Measurements from ENCODE around the gene IL6. TPM values are rescaled to one million over a fixed set of nuclear protein-coding genes. Genes with fewer than 3 reads are reported as not detected.
"Not testable (repeated sequence)": the region's sequence is repeated elsewhere in the genome, so short reads cannot be mapped to it uniquely, and the experiment has no call there.

Gene IL6
- total and polyA plus RNA-seq, 5 donors from 2014 or later = not detected

DNA sequence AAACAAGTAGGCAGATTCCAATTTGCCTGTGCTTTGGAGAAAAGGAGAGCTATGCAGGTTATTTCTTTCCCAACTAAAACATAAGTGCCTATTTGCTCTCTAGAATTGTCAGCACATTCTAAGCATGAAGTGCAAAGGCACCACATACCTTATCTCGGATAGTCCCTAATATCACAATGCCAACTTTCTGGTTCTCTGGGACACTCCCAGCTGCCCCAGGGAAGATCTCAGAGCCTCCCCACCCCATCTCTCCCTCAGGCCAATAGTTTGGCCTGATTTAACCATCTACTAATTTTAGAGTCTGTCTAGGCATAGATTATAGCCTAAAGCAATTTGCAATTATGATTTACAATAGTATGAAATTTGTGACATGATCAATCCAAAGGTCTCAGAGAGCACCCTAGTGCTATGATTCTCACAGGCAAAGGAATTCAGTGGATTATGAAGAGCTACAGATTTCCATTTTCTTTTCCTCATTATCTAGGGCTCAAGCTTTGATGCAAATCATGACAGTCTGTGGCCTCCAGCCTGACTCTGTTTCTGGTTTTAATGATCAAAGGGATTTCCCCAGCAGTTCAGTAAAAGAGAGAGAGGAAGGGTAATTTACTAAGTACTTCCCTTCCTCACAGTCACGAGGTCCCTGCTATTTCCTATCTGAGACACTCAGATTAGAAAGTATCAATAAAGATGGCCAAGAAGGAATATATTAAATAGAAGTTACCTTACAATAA, 29.0 kb upstream of the IL6 start:
- H3K36me3 Mint-ChIP-seq = no peaks in the 10 kb centered on the region
- peaks cover 20 to 32% (median 30%) of the 10 kb centered on the region in 4 donors for H3K4me1 Mint-ChIP-seq
- H3K27me3 Mint-ChIP-seq = peaks cover 10% of the 10 kb centered on the region
- Histone ChIP-seq H3K9me3 (ENCODE audit: control insufficient read depth in 2 of 2, low read length in 2 of 2) (no peaks in the 10 kb centered on the region), H3K27ac (ENCODE audit: insufficient read depth, low read length, poor library complexity, severe bottlenecking) (no peak overlapping the region), H3K4me1 (ENCODE audit: control insufficient read depth, insufficient read depth, low read length, poor library complexity, severe bottlenecking) (peaks cover 6% of the 10 kb centered on the region), H3K27me3 (ENCODE audit: control insufficient read depth, insufficient read depth, low read length) (no peaks in the 10 kb centered on the region), H3K4me3 (ENCODE audit: low read depth, low read length) (peak overlapping the region; percentile 13), H3K36me3 (ENCODE audit: control insufficient read depth, insufficient read depth, low read length) (no peaks in the 10 kb centered on the region)
- DNase-seq = peak in 2 of 3 donors; percentile 2 to 73
- peak in 1 of 2 donors; percentile 72 for ATAC-seq (ENCODE audit: low read depth in 2 of 2)
- H3K4me3 Mint-ChIP-seq = peak overlapping the region in 3 of 4 donors; percentile 2 to 58 (median 11)
- H3K9me3 Mint-ChIP-seq = no peaks in the 10 kb centered on the region
- peak overlapping the region; percentile 8 to 36 (median 11) for H3K27ac Mint-ChIP-seq

- H3K9me3 Mint-ChIP-seq = peaks cover 0 to 2% (median 0%) of the 10 kb centered on the region in 7 donors
Observed at GRCh38 chr7:22698767-22699166, 28.2 kb upstream of the IL6 start.

DNA sequence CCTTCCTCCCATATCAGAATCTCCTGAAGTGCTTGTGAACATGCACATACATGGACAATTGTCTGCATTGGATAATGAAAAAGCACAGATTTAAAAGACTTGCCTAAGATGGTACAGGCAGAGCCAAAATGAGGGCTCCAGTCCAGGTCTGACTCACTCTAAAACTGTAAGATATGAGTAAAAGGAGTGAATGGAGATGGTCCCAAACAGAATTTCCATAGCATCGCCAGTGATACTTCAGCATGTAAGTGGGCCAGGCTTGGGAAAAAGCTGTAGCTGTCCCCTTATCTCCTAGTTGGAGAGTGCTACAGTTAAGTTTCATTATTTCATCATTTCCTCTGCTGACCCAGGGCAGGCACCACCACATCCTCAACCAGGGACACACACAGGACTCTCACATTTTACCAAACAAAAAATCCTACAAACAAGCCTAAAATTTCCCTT, 26.4 kb upstream of the IL6 start:
- Mint-ChIP-seq H3K4me3 (no peak overlapping the region), H3K4me1 (peaks cover 12 to 25% (median 22%) of the 10 kb centered on the region in 4 donors), H3K9me3 (peaks cover 0 to 2% (median 0%) of the 10 kb centered on the region in 7 donors), H3K27me3 (peaks cover 5% of the 10 kb centered on the region), H3K27ac (no peak overlapping the region), H3K36me3 (no peaks in the 10 kb centered on the region)
- H3K36me3 ChIP-seq (ENCODE audit: control insufficient read depth, insufficient read depth, low read length) = no peaks in the 10 kb centered on the region
- no peak overlapping the region for H3K27ac ChIP-seq (ENCODE audit: insufficient read depth, low read length, poor library complexity, severe bottlenecking)
- peaks cover 6% of the 10 kb centered on the region for H3K4me1 ChIP-seq (ENCODE audit: control insufficient read depth, insufficient read depth, low read length, poor library complexity, severe bottlenecking)
- H3K9me3 ChIP-seq (ENCODE audit: control insufficient read depth in 2 of 2, low read length in 2 of 2) = no peaks in the 10 kb centered on the region
- DNase-seq = no peak
- no peaks in the 10 kb centered on the region for H3K27me3 ChIP-seq (ENCODE audit: control insufficient read depth, insufficient read depth, low read length)
- no peak overlapping the region for H3K4me3 ChIP-seq (ENCODE audit: low read depth, low read length)
- ATAC-seq (ENCODE audit: low read depth in 2 of 2) = no peak

More at GRCh38 chr7:22698767-22699166, 28.2 kb upstream of the IL6 start:
- H3K27me3 Mint-ChIP-seq = peaks cover 7% of the 10 kb centered on the region
- Histone ChIP-seq H3K27ac (ENCODE audit: insufficient read depth, low read length, poor library complexity, severe bottlenecking) (no peak overlapping the region), H3K9me3 (ENCODE audit: control insufficient read depth in 2 of 2, low read length in 2 of 2) (no peaks in the 10 kb centered on the region), H3K36me3 (ENCODE audit: control insufficient read depth, insufficient read depth, low read length) (no peaks in the 10 kb centered on the region), H3K4me1 (ENCODE audit: control insufficient read depth, insufficient read depth, low read length, poor library complexity, severe bottlenecking) (peaks cover 6% of the 10 kb centered on the region), H3K4me3 (ENCODE audit: low read depth, low read length) (no peak overlapping the region), H3K27me3 (ENCODE audit: control insufficient read depth, insufficient read depth, low read length) (no peaks in the 10 kb centered on the region)
- H3K27ac Mint-ChIP-seq = peak overlapping the region in 2 of 3 donors; percentile 9 to 36
- peak overlapping the region in 2 of 4 donors; percentile 2 to 11 for H3K4me3 Mint-ChIP-seq
- peak in 1 of 3 donors; percentile 43 for DNase-seq
- H3K36me3 Mint-ChIP-seq = no peaks in the 10 kb centered on the region
- H3K4me1 Mint-ChIP-seq = peaks cover 20 to 32% (median 30%) of the 10 kb centered on the region in 4 donors
- ATAC-seq (ENCODE audit: low read depth in 2 of 2) = no peak

- Histone ChIP-seq H3K27ac (ENCODE audit: insufficient read depth, low read length, poor library complexity, severe bottlenecking) (no peak overlapping the region), H3K9me3 (ENCODE audit: control insufficient read depth in 2 of 2, low read length in 2 of 2) (no peaks in the 10 kb centered on the region), H3K27me3 (ENCODE audit: control insufficient read depth, insufficient read depth, low read length) (no peaks in the 10 kb centered on the region), H3K36me3 (ENCODE audit: control insufficient read depth, insufficient read depth, low read length) (no peaks in the 10 kb centered on the region), H3K4me1 (ENCODE audit: control insufficient read depth, insufficient read depth, low read length, poor library complexity, severe bottlenecking) (peaks cover 6% of the 10 kb centered on the region), H3K4me3 (ENCODE audit: low read depth, low read length) (no peak overlapping the region)
- peaks cover 0 to 2% (median 0%) of the 10 kb centered on the region in 7 donors for H3K9me3 Mint-ChIP-seq
- peaks cover 10 to 17% (median 16%) of the 10 kb centered on the region in 4 donors for H3K4me1 Mint-ChIP-seq
- no peak overlapping the region for H3K4me3 Mint-ChIP-seq
- ATAC-seq (ENCODE audit: low read depth in 2 of 2) (no peak), DNase-seq (no peak)
- H3K27ac Mint-ChIP-seq = no peak overlapping the region
- no peaks in the 10 kb centered on the region for H3K36me3 Mint-ChIP-seq
- peaks cover 5% of the 10 kb centered on the region for H3K27me3 Mint-ChIP-seq
Observed at GRCh38 chr7:22702516-22702915, 24.5 kb upstream of the IL6 start.

GRCh38 chr7:22703107-22703855, 23.7 kb upstream of the IL6 start:
- ATAC-seq (ENCODE audit: low read depth in 2 of 2); H3K4me1 ChIP-seq (ENCODE audit: control insufficient read depth, insufficient read depth, low read length, poor library complexity, severe bottlenecking); H3K27me3 ChIP-seq (ENCODE audit: control insufficient read depth, insufficient read depth, low read length); H3K36me3 ChIP-seq (ENCODE audit: control insufficient read depth, insufficient read depth, low read length); DNase-seq; H3K4me3 Mint-ChIP-seq; H3K27ac ChIP-seq (ENCODE audit: insufficient read depth, low read length, poor library complexity, severe bottlenecking); H3K27ac Mint-ChIP-seq; H3K9me3 Mint-ChIP-seq; H3K9me3 ChIP-seq (ENCODE audit: control insufficient read depth in 2 of 2, low read length in 2 of 2); H3K27me3 Mint-ChIP-seq; H3K36me3 Mint-ChIP-seq; H3K4me3 ChIP-seq (ENCODE audit: low read depth, low read length): not testable (repeated sequence)
- H3K4me1 Mint-ChIP-seq = peaks cover 6 to 12% (median 10%) of the 10 kb centered on the region in 4 donors

DNA sequence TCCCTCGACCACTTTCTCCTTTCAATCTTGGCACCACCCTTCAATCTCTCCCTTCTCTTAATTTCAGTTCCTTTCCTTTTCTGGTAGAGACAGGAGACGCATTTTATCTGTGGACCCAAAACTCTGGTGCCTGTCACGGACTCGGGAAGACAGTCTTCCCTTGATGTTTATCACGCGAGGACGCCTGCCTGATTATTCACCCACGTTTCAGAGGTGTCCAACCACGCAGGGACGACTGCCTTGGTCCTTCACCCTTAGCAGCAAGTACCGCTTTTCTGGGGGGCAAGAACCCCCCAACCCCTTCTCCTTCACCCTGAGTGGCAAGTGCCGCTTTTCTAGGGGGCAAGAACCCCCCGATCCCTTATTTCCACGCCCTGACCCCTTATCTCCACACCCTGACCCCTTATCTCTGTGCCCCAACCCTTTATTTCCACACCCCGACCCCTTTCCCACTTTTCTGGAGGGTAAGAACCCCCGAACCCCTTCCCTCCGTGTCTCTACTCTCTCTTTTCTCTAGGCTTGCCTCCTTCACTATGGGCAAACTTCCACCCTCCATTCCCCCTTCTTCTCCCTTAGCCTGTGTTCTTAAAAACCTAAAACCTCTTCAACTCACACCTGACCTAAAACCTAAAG, 22.9 kb upstream of the IL6 start:
- not testable (repeated sequence) for H3K27ac Mint-ChIP-seq; H3K4me3 ChIP-seq (ENCODE audit: low read depth, low read length); H3K36me3 ChIP-seq (ENCODE audit: control insufficient read depth, insufficient read depth, low read length); DNase-seq; H3K4me1 Mint-ChIP-seq; H3K36me3 Mint-ChIP-seq; H3K4me3 Mint-ChIP-seq; H3K9me3 Mint-ChIP-seq; H3K27me3 ChIP-seq (ENCODE audit: control insufficient read depth, insufficient read depth, low read length); H3K27ac ChIP-seq (ENCODE audit: insufficient read depth, low read length, poor library complexity, severe bottlenecking); H3K27me3 Mint-ChIP-seq; ATAC-seq (ENCODE audit: low read depth in 2 of 2); H3K9me3 ChIP-seq (ENCODE audit: control insufficient read depth in 2 of 2, low read length in 2 of 2); H3K4me1 ChIP-seq (ENCODE audit: control insufficient read depth, insufficient read depth, low read length, poor library complexity, severe bottlenecking)

GRCh38 chr7:22704722-22705121, 22.3 kb upstream of the IL6 start:
- H3K9me3 Mint-ChIP-seq; H3K27me3 Mint-ChIP-seq; DNase-seq; ATAC-seq (ENCODE audit: low read depth in 2 of 2); H3K4me3 Mint-ChIP-seq; H3K4me1 ChIP-seq (ENCODE audit: control insufficient read depth, insufficient read depth, low read length, poor library complexity, severe bottlenecking); H3K36me3 Mint-ChIP-seq; H3K27me3 ChIP-seq (ENCODE audit: control insufficient read depth, insufficient read depth, low read length); H3K4me3 ChIP-seq (ENCODE audit: low read depth, low read length); H3K27ac ChIP-seq (ENCODE audit: insufficient read depth, low read length, poor library complexity, severe bottlenecking); H3K4me1 Mint-ChIP-seq; H3K36me3 ChIP-seq (ENCODE audit: control insufficient read depth, insufficient read depth, low read length); H3K27ac Mint-ChIP-seq; H3K9me3 ChIP-seq (ENCODE audit: control insufficient read depth in 2 of 2, low read length in 2 of 2): not testable (repeated sequence)

Measured in CD4-positive, CD25-positive, alpha-beta regulatory T cell (primary cell).